Embryonic facial prominence (tissue), 1 donor: ENCODE results near the gene MTRR.
A peak's percentile ranks its signal among the peaks of the same experiment; 100 is the strongest.

ENCODE experiments used
- DNase-seq: peaks from one replicate; pipeline ENCODE4 v3.0.0-alpha.2; 2016; ENCODE audit errors: extremely low spot score

Gene MTRR

DNA sequence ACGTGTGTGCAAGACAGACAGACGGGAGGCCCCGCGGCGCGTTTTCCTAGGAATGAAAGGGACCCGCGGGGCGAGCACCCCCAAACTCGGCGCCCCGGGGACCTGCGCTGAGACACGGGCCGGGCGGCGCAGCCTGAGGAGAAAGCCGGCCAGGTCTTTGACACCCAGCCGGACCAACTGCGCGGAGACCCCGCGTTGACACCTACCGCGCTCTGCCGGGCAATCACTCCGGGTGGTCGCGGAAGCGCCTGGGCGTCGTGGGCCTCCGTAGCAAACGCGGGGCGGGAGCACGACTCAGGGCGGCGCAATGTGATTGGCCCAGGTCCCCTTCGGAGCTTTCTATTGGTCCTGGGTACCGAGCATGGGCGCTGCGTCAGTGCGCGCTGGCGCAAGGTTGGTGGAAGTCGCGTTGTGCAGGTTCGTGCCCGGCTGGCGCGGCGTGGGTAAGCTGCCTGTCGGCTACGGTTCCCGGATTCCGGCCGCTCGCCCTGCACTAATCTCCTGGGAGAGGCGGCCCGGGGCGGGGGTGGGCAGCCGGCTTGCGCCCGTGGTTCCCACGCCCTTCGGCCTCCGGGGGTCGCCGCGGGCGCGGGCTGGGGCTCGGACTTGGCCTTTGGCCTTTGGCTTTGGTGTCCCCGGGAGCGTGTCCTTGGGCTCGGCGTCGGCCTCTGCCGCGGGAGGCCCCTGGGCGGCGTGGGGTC, at the start of gene MTRR, which contains the start of gene FASTKD3:
Gene MTRR, plus strand, starts transcription at position 376 of the 701 bp plus-strand sequence. CDS start 1,647 bp downstream, outside the sequence.
Gene FASTKD3, minus strand, starts transcription at position 259 of the 701 bp plus-strand sequence. CDS start 948 bp downstream, outside the sequence.
- peak; percentile 84 for DNase-seq

DNA sequence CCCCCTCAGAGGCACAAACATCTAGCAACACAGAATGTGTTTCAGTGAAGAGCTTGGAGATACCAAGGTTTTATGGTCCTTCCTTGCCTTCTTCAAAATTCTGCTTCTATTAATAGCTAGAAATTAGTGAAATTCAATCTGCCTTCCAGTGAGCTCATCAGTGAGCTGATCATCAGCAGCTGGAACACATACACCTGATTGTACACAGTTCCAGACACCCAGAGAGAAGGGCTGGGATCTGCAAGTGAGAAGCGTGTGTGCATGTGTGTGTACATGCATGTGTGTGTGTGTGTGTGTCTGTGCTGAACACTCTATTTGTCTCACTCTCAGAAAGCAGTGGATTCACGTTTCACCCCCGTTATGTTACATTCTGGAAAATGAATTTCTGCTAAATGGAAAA, 46.5 kb upstream of the MTRR start:
- DNase-seq: no peak

DNA sequence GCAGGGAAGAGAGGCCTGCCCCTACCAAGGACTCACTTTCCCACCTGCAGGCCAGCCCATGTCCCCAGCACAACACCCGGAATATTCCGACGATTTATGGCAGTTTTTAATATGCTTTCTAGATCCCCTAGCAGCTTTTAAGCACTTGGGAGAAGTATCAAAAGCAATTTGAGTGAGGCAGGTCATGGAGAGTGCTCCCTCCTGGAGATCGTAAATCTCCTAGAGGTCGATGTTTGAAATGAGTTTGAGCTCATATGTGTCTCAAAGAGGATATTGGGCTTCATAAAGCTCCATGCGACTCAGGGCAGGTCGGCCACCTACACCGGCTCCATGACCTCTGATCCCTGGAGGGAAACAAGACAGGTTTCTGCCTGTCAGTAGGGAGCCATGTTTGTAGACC, 45.4 kb upstream of the MTRR start:
- no peak for DNase-seq

DNA sequence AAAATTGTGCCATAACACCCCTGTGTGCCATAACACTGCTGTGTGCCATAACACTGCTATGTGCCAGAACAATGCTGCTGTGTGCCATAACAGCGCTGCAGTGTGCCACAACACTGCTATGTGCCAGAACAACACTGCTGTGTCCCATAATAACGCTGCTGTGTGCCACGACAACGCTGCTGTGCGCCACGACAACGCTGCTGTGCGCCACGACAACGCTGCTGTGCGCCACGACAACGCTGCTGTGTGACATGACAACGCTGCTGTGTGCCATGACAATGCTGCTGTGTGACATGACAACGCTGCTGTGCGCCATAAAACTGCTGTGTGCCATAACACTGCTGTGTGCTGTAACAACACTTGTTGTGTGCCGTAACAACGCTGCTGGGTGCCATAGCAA, 44.0 kb upstream of the MTRR start:
- DNase-seq: no peak

DNA sequence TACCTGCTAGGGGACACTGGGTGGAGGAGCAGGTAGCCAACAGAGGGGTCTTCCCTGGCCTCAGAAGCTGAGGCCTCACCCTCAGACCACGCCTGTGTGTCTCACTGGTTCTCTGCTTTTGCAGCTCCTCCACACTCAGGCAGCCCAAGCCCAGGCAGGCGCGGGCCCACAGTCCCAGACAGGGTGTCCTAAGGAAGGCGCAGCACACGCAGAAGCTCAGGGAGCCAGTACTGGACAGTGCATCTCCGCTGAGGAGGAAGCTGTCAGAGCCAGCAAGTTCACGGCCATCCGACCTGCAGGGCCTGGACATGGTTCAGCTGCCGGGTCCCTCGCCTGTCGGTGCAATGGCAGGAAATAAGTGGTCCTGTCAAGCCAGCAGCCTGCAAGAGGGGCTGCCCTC, 43.3 kb upstream of the MTRR start:
- DNase-seq: no peak

DNA sequence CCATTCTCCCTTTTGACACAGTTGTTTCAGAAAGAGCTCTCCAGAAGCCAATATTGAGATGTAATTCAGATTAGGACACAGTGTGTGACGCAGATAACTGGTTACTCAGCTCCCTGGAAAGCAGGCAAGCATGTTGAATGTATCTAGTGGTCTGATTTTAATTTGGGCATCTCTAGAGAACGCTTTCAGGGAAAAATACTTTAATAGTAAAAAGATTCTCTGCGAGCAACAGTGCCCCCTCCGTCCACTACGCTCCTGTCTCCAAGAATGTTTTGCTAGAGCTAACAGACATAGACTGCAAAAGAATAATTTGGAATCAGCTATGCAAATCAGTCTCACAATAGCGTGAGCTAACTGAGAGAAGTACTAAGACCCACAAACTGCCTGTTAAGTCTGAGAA, 41.3 kb upstream of the MTRR start:
- no peak for DNase-seq

DNA sequence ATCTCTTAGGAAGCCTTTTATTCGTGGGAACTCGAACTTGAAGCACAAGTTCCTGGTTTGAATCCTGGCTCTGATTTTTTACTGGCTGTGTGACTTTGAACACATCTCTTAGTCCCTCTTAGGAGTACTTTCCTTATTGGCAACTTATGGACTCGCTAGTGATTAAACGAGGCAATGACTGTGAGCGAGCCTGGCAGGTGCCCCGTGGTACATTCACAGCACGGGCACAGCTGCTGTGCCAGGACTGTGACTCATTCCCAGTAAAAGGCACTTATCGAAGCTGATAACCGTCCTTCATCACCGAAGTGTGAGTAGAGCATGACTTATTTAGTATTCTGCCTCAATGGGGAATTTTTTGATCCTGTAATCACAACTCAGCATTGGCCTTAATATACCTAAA, 40.7 kb upstream of the MTRR start:
- no peak for DNase-seq

DNA sequence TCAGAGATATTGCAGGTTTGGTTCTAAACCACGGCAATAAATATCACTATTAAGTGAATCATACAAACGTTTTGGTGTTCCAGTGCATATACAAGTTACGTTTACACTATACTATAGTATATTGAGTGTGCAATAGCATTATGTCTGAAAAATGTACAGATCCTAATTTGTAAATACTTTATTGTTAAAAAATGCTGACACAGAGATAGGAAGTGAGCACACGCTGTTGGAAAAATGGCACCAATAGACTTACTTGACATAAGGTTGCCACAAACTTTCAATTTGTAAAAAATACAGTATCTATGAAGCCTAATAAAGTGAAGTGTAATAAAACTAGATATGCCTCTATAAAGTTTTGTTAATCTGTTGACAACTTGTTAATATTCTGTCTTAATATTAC, 34.0 kb upstream of the MTRR start:
- DNase-seq: no peak

DNA sequence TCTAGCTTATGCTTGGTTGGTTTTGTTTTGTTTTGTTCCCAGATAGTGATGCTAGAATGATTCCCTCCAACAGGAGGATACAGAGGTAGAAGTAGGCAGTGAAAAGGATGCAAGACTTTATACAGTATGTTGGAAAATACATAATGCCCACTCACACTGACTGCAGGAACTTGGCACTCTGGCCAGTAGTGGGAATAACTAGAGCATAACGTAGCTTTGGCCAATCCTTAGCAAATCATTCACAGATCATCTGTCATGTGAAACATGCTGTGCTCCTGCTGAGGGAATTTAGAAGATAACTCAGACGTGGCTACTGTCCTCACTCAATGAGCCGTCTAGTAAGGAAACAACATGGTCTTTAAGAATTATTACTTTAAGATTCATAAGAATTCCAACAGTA, 31.5 kb upstream of the MTRR start:
- DNase-seq: no peak

DNA sequence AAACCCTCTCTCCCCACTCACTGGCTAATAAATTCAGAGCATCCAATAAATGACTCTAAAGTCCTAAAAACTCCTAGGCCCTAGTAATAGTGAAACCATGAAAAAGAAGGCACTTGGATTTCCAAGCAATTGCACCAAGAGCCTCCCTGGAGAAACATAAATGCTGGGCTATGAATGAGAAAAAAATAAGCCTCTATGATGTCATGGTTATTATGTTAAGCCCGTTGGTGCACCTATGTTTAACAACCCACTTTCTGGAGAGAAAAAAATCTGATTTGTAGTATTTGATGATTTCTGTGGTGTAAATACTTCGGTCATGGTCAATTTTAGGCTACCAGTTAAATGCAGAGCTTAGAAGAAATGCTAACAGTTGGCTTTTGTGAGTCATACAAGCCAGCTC, 26.4 kb upstream of the MTRR start:
- DNase-seq: no peak

DNA sequence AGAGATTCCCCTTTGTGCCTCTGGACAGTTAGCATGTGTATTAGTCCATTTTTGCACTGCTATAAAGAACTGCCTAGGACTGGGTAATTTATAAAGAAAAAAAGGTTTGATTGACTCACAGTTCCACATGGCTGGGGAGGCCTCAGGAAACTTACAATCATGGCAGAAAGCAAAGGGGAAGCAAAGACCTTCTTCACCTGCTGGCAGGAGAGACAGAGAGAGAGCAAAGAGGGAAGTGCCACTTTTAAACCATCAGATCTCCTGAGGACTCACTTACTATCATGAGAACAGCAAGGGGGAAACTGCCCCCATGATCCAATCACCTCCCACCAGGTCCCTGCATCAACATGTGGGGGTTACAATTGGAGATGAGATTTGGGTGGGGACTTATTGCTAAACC, 24.0 kb upstream of the MTRR start:
- DNase-seq: no peak

DNA sequence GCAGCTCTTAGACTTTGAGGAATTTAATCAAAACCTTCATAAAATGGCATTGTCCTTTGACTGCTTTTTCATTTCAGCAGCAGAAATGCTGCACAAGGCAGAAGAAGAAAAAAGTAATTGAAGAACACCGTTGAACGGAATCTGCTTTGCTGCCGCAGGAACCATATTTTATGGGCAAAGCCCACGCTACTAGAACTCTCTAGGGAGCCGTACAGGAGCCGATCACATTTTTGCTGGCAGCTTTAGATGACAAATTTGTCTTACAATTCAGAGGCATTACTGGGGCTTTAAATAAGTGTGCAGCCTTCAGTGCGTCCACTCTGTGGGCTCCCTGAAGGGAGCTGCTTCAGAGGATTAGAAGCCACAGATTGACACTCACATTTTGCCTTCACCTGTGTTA, 23.4 kb upstream of the MTRR start:
- no peak for DNase-seq

DNA sequence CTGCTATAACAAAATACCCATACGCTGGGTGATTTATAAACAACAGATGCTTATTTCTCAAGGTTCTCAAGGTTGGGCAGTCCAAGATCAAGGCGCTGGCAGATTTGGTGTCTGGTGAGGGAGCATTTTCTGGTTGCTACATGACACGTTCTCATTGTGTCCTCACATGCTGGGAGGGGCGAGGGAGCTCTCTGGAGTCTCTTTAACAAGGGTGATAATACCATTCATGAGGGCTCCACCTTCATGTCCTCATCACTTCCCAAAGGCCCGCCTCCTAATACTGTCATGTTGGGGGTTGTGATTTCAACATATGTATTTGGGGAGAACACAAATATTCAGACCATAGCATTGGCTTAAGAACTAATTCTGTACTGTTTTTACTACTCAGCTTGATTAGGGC, 22.6 kb upstream of the MTRR start:
- DNase-seq: no peak

DNA sequence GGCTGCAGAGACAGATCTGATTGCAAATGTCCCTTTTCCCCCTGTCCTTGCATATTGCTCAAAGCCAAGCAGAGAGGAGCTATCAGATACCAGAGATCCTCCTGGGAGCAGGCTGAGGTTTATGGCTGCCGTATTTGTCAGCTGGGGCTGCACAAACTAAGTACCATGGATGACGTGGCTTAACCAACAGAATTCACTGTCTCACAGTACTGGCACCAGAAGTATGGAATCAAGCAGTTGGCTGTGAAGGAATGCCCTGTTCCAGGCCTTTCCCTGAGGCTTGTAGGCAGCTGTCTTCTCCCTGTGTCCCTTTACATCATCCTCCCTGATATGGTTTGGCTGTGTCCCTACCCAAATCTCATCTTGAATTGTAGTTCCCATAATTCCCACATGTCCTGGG, 20.7 kb upstream of the MTRR start:
- DNase-seq: no peak

DNA sequence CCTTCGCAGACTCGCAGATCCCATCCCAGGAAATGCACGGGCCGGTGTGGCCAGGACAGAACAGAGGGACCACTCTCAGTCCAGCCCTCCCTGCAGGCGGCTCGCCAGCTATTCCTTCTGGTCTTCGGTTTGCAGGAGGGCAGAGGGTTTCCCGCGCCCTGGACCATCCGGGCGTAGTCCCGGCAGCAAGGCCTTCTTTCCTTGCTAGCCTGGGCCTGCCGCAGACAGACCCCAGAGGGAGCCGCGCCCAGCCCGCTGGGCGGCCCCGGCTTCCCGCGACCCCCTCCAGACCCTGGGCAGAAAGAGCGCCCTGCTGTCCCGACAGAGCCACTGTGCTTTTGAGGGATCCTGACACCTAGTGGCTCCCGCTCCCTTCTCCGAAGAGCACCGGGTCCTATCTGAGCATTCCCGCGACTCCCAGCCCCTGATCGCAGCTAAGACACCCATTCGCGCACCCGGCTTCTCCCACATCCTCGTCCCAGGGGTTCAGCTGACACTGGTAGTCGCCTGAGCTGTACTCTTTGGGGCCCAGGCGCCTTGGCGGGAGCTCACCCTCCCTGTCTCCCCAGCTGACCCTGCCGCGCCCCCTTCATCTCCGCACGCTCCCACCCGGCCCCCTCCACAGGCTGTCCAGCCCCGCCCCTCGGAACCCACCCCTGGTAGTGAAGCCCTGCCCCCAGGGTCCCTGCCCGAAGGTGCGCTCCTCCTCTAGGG, 19.1 kb upstream of the MTRR start:
- DNase-seq: no peak

DNA sequence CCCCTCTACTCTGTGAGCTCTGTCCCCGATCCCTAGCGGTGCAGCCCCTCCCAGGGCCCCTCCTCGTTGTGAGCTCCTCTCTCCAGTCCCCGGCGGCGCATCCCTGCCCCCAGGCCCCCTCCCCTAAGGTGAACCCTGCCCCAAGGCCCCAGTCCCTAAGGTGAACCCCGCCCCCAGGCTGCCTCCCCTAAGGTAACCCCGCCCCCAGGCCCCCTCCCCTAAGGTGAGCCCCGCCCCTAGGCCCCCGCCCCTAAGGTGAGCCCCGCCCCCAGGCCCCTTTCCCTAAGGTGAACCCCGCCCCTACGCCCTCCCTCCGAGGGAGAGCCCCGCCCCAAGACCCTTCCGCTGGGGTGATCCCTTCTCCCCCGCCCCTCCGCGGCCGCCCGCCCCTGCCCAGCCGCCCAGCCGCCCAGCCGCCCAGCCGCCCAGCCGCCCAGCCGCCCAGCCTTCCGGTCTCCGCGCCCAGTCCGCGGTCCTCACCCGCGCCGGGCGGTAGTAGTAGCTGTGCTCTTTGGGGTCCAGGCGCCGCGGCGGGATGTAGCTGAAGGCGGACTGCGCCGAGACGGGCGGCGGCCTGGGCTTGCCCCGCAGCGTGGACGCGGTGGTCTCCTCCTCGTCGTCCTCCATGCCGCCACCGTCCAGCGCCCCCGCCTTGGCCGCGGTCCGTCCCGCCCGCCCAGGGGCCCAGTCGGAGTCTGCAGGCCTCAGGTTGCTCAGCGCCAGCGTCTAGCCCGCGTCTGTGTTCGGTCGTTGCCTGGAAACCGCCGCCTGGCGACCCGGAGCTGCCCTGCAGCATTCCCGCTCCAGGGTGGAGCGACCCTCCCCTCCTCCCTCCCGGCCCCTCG, 18.3 kb upstream of the MTRR start, which contains the start of gene CFAP90:
Gene CFAP90, minus strand, starts transcription at position 739 of the 845 bp plus-strand sequence. Its CDS starts 112 bp downstream, at position 627.
- DNase-seq: peak; percentile 28

DNA sequence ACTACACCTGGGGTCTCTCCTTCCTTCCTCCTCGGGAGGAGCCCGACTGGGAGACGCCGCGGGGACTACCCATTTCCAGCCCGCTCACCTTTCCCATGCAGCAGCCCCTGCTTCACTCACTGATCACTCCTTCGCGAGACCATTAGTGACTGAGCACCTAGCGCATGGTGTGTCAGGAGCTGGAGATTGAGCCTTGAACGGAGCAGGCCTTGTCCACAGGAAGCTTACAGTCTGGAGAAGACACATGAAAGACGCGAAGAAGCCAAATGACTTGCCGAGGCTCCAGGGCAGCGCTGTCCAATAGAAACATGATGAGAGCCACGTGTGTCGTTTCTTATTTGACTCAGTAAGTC, 17.7 kb upstream of the MTRR start:
- DNase-seq: no peak

DNA sequence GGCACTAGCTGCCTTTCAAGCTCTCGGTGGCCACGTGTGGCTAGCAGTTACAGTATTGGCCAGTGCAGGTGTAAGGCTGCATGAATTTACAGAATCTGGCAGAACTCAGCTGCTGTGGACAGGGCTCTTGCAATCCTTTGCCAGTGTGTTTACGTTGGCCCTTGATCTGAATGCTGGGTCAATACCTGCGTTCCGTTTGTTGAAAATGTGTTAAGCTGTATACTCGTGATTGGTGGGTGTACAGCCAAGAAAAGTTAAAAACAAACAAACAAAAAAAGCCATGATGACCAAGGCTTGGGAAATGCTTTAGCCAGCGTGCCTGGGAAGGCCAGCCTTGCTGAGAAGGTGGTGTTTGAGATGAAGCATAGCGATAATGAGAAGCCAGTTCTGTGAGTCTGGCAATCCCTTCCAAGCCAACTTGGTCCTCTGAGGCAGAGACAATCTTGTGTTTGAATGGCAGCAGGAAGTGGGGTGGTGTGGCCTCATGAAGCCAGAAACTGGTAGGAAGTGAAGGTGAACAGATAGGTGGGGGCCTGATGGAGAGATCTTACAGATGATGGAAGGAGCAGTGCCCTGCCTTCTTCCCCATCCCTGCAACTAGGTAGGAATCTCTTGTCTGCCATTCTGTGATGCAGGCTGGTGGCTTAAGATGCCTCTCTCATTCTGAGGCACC, 17.2 kb upstream of the MTRR start:
- no peak for DNase-seq

DNA sequence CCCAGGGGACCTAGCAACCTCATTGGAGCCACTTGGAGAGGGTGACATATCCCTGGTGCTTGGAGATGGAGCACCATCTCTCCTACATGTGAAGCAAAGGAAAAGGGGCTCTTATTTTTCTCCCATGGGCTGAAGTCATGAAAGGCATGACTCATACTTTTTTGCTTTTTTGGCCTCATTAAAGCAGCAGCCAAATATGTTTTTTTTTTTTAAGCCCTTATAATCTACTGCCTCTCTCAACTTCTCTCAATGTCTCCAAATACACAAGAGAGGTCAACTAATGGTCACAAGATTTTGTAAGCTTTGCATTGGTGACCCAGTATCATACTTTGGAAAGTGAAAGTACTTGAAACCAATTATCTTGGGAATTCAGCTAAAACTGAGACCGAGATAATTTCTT, 16.4 kb upstream of the MTRR start:
- no peak for DNase-seq

DNA sequence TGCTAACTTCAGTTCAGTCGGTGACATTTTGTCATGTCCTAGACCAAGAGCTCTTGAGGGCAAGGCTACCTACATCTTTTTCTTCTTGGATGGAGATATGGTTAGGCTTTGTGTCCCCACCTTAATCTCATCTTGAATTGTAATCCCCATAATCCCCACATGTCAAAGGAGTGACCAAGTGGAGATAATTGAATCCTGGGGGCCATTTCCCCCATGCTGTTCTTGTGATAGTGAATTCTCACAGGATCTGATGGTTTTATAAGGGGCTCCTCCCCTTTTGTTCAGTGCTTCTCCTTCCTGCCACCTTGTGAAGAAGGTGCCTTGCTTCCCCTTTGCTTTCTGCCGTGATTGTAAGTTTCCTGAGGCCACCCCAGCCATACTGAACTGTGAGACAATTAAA, 16.0 kb upstream of the MTRR start:
- DNase-seq: no peak

DNA sequence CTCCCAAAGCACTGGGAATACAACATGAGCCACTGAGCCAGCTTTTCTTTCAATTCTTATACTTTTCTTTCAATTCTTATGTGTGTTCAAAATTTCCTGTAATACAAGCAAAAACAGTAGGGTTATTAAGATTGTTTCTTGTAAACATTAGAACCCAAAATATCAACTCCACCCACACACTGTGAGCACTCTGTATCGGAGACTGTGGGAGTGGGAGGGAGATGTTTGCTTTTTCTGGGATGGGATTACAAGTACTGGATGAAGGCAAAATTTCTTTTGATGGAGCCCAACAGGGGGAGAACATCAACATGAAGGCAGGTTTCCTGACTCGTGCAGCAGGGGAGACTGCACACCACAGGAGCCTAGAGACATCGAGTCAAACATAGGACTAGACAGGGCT, 13.3 kb upstream of the MTRR start:
- DNase-seq: no peak

DNA sequence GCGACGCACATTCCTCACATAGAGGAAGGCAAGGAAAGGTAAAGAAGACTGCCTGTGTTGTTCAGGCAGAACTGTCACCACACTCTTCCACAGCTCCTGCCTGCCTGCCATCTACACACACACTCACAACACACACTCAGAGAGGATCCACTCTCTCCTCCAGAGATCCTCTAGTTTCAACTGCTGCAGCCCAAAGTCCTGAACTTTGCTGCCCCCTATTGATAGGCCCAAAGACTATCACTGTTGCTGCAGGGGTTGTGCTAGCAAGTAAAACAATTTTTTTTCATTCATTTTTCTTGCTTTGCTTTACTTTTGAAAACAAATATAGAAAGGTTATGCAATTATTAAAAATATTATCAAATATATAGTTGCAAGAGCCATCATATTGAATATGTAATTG, 12.1 kb upstream of the MTRR start:
- peak; percentile 7 for DNase-seq
